H1 (cell line): Measurements from ENCODE around the gene COL27A1.

Experiments used
- CBX5 ChIP-seq: fragments of 300-800, 300-1000 bp; sonication (generic); IDR thresholded peaks from 2 replicates; pipeline ENCODE4 v1.7.1; 2016; ENCODE audit warnings: antibody characterized with exemption, low read length, low read depth
- CEBPB ChIP-seq: IDR thresholded peaks from 2 replicates; pipeline ENCODE4 v1.6.1; 2012; ENCODE audit warnings: low read depth, low read length
- KDM5A ChIP-seq: fragments of 200-600 bp; IDR thresholded peaks from 2 replicates; pipeline ENCODE4 v1.7.1; 2012; ENCODE audit warnings: mild to moderate bottlenecking, low read length, inconsistent platforms, mixed read lengths
- POLR2A ChIP-seq, 2 experiments: IDR thresholded peaks; 1 replicate in 1 of 2; 2 replicates in 1 of 2; pipeline ENCODE4 v1.6.1; 2011; ENCODE audit warnings: low read depth in 2 of 2, low read length in 2 of 2, mild to moderate bottlenecking in 2 of 2; ENCODE audit errors: control extremely low read depth in 1 of 2
- RAD21 ChIP-seq, 2 experiments: IDR thresholded peaks in 1 of 2; conservative IDR thresholded peaks in 1 of 2; 2 replicates each; pipeline ENCODE4 v1.6.1; 2011; ENCODE audit warnings: low read depth in 2 of 2, low read length in 2 of 2, improper control_type of control experiment in 1 of 2, inconsistent platforms in 1 of 2, mild to moderate bottlenecking in 1 of 2, moderate library complexity in 1 of 2
- TCF12 ChIP-seq: IDR thresholded peaks from 2 replicates; pipeline ENCODE4 v1.6.1; 2011; ENCODE audit warnings: low read depth, mild to moderate bottlenecking, low read length
- YY1 ChIP-seq: IDR thresholded peaks from 2 replicates; pipeline ENCODE4 v1.6.1; 2011; ENCODE audit warnings: low read depth, mild to moderate bottlenecking, low read length
- TF ChIP-seq, protein P1 (sequence below), 3 experiments: IDR thresholded peaks; 1 replicate in 2 of 3; 2 replicates in 1 of 3; pipeline versions ENCODE4 v1.5.1 to v1.6.1; 2011; ENCODE audit warnings: low read length in 3 of 3, mild to moderate bottlenecking in 3 of 3, inconsistent platforms in 2 of 3, low read depth in 1 of 3, moderate library complexity in 1 of 3; ENCODE audit not compliant: insufficient read depth in 1 of 3; ENCODE audit errors: control extremely low read depth in 1 of 3
- TF ChIP-seq, protein P2 (sequence below): IDR thresholded peaks from 2 replicates; pipeline ENCODE4 v1.6.1; 2011; ENCODE audit warnings: low read depth, mild to moderate bottlenecking, low read length; ENCODE audit not compliant: insufficient read depth

DNA sequence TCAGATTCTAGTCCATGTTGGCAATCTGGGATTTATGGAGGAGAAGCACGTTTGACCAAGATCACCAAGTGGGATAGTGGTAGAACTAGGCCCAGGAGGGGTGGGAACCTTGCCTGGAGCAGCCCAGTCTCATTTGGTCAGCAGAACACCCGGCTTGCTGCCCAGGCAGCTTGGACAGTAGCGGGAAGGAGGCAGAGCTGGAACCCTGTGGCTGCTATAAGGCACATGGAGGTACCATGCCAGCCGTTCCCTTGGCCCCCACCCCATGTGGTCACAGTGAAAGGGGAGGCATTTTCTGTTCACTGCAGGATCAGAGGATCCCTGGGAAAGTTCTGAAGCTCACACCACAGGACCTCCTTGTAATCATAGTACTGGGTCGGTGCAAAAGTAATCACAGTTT, 92.2 kb downstream of the COL27A1 start:
- TF ChIP-seq, protein P1, sequence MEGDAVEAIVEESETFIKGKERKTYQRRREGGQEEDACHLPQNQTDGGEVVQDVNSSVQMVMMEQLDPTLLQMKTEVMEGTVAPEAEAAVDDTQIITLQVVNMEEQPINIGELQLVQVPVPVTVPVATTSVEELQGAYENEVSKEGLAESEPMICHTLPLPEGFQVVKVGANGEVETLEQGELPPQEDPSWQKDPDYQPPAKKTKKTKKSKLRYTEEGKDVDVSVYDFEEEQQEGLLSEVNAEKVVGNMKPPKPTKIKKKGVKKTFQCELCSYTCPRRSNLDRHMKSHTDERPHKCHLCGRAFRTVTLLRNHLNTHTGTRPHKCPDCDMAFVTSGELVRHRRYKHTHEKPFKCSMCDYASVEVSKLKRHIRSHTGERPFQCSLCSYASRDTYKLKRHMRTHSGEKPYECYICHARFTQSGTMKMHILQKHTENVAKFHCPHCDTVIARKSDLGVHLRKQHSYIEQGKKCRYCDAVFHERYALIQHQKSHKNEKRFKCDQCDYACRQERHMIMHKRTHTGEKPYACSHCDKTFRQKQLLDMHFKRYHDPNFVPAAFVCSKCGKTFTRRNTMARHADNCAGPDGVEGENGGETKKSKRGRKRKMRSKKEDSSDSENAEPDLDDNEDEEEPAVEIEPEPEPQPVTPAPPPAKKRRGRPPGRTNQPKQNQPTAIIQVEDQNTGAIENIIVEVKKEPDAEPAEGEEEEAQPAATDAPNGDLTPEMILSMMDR (IDR thresholded peaks at IDR 0.05; ENCODE audit: control extremely low read depth in 1 of 3, insufficient read depth in 1 of 3, low read depth in 1 of 3, low read length in 3 of 3) = no peak
- TF ChIP-seq CBX5 (no peak), TCF12 (no peak), KDM5A (no peak), YY1 (no peak), CEBPB (no peak), RAD21 (IDR thresholded peaks at IDR 0.05 in 1 of 2, conservative IDR thresholded peaks at IDR 0.05 in 1 of 2; ENCODE audit: low read depth in 2 of 2, low read length in 2 of 2) (no peak), POLR2A (IDR thresholded peaks at IDR 0.05; ENCODE audit: control extremely low read depth in 1 of 2, low read depth in 2 of 2, low read length in 2 of 2) (no peak)
- TF ChIP-seq, protein P2, sequence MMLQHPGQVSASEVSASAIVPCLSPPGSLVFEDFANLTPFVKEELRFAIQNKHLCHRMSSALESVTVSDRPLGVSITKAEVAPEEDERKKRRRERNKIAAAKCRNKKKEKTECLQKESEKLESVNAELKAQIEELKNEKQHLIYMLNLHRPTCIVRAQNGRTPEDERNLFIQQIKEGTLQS = no peak
